GM12878 (cell line): Measurements from ENCODE around the gene PDXP. TPM values are rescaled to one million over a fixed set of nuclear protein-coding genes. Genes with fewer than 3 reads are reported as not detected.

Source experiments
- ATAC-seq: fragments of 200-7000 bp; cut with Tn5 transposase; 3 replicates; pipeline ENCODE4 v1.9.1; 2020; ENCODE audit warnings: mild to moderate bottlenecking, moderate library complexity
- BruUV-seq: library from RNA; stranded (reverse); fragments of 400-500 nt; replicated peaks from 2 replicates; lab custom pipeline; 2021; lab: Mats Ljungman, UMichigan
- CTCF ChIA-PET: fragments of 300-600 bp; sonication (Branson Sonifier 250); formaldehyde crosslinking; extraction: SDS; loops from one replicate; lab custom pipeline; 2021; ENCODE audit warnings: inconsistent platforms; lab: Yijun Ruan, JAX
- POLR2A ChIA-PET: fragments of 350-600 bp; formaldehyde crosslinking; extraction: SDS; loops from one replicate; lab custom pipeline; 2021; ENCODE audit warnings: inconsistent platforms; lab: Charles Lee
- RAD21 ChIA-PET: fragments of 300-600 bp; sonication (Branson Sonifier 250); formaldehyde crosslinking; loops from one replicate; lab custom pipeline; 2023; ENCODE audit warnings: antibody characterized with exemption; ENCODE audit not compliant: unreplicated experiment; lab: Charles Lee
- SMC1A ChIA-PET: fragments of 300-600 bp; sonication (Branson Sonifier 250); formaldehyde crosslinking; loops from one replicate; lab custom pipeline; 2023; ENCODE audit not compliant: unreplicated experiment, uncharacterized antibody; lab: Charles Lee
- DNase-seq: peaks from one replicate; pipeline ENCODE4 v3.0.0-alpha.2; 2011; ENCODE audit warnings: low read depth, low spot score
- FAIRE-seq: peaks from 3 replicates; lab custom pipeline; 2011; peaks lifted over from hg19 to GRCh38; lab: Jason Lieb, UNC
- H2AFZ ChIP-seq: 2 replicates; pipeline ENCODE4 v1.6.0; 2011; ENCODE audit warnings: low read depth, low read length, control low read depth; ENCODE audit not compliant: control insufficient read depth
- H3K27ac ChIP-seq: 2 replicates; pipeline ENCODE4 v1.5.1; 2011; ENCODE audit warnings: control low read depth; ENCODE audit not compliant: control insufficient read depth, insufficient read depth
- H3K27me3 ChIP-seq, 2 experiments: replicated peaks in 1 of 2; 2 replicates each; pipeline versions ENCODE4 v1.6.0 to v1.6.1; 2011; ENCODE audit warnings: low read length in 1 of 2; ENCODE audit not compliant: control insufficient read depth in 2 of 2, insufficient read depth in 2 of 2
- H3K36me3 ChIP-seq, 2 experiments: 2 replicates each; pipeline ENCODE4 v1.5.1; 2011; ENCODE audit warnings: low read length in 1 of 2; ENCODE audit not compliant: control insufficient read depth in 2 of 2, insufficient read depth in 2 of 2
- H3K4me1 ChIP-seq: 2 replicates; pipeline ENCODE4 v1.6.1; 2011; ENCODE audit warnings: mild to moderate bottlenecking, low read length, moderate library complexity, mixed read lengths; ENCODE audit not compliant: control insufficient read depth, insufficient read depth
- H3K4me2 ChIP-seq: 2 replicates; pipeline ENCODE4 v1.6.0; 2011; ENCODE audit warnings: control low read depth; ENCODE audit not compliant: control insufficient read depth, insufficient read depth
- H3K4me3 ChIP-seq: fragments of 200-600 bp; sonication (generic); 2 replicates; pipeline ENCODE4 v1.5.1; 2016
- H3K79me2 ChIP-seq: 2 replicates; pipeline ENCODE4 v1.6.0; 2011; ENCODE audit warnings: low read length; ENCODE audit not compliant: control insufficient read depth, insufficient read depth
- H3K9ac ChIP-seq: 2 replicates; pipeline ENCODE4 v1.8.0; 2011; ENCODE audit warnings: low read length, control low read depth, mixed read lengths; ENCODE audit not compliant: control insufficient read depth, insufficient read depth
- H3K9me3 ChIP-seq: replicated peaks from 3 replicates; pipeline ENCODE4 v1.5.1; 2011; ENCODE audit warnings: mild to moderate bottlenecking, low read length; ENCODE audit not compliant: control insufficient read depth, insufficient read depth
- H4K20me1 ChIP-seq: 2 replicates; pipeline ENCODE4 v1.6.0; 2011; ENCODE audit not compliant: control insufficient read depth, insufficient read depth
- ASH2L ChIP-seq: fragments of 300-600, 200-600 bp; sonication (generic); IDR thresholded peaks from 2 replicates; pipeline ENCODE4 v1.6.1; 2017; ENCODE audit warnings: low read depth, mild to moderate bottlenecking, borderline replicate concordance
- CHD1 ChIP-seq: IDR thresholded peaks from 2 replicates; pipeline ENCODE4 v1.6.1; 2012; ENCODE audit warnings: low read depth, low read length, improper control_type of control experiment
- IRF4 ChIP-seq: IDR thresholded peaks from 2 replicates; pipeline ENCODE4 v1.6.1; 2011; ENCODE audit warnings: low read depth, low read length
- SMAD5 ChIP-seq: IDR thresholded peaks from 2 replicates; pipeline ENCODE4 v1.6.1; 2016; ENCODE audit warnings: antibody characterized with exemption, low read depth
- WGBS: methylation state at CpG from one replicate; pipeline ENCODE4 v1.1.6; 2016; ENCODE audit warnings: low lambda C conversion rate; ENCODE audit not compliant: insufficient replicate concordance, insufficient coverage; ENCODE audit errors: missing lambda C conversion rate; 5-methylcytosine and 5-hydroxymethylcytosine counted together
- in situ Hi-C: fragments of 300-500 bp; cut with MboI; formaldehyde crosslinking; loops from 9 replicates; pipeline ENCODE4 v1.14.3; 2018; ENCODE audit warnings: mixed read lengths
- intact Hi-C: fragments of 100-400 bp; cut with micrococcal nuclease; formaldehyde crosslinking; loops from one replicate; pipeline ENCODE4 v1.14.2; 2022; ENCODE audit not compliant: unreplicated experiment
- polyA plus RNA-seq, 11 experiments: library from polyadenylated mRNA; depleted of rRNA in 4 of 11; unstranded in 6 of 11; stranded (reverse) in 5 of 11; fragments of >200 nt; fragmentation: Nextera tagmentation in 4 of 11; fragmentation: Illumina TruSeq in 1 of 11; extraction: Ambion mirVana in 4 of 11; extraction: Trizol in 1 of 11; gene quantifications; 1 replicate in 1 of 11; 2 replicates in 10 of 11; pipeline versions ENCODE4 v1.2.1 to v1.2.3, GENCODE V29; 2011 to 2016; ENCODE audit warnings: inconsistent platforms in 2 of 11, missing spikeins in 2 of 11, low read depth in 1 of 11
- total RNA-seq, 4 experiments: library from RNA; depleted of rRNA in 3 of 4; stranded (reverse); fragments of >200 nt in 3 of 4; fragmentation: Illumina TruSeq in 1 of 4; extraction: Trizol in 1 of 4; gene quantifications; 2 replicates each; pipeline versions ENCODE4 v1.2.1 to v1.2.3, GENCODE V29; 2013 to 2021
- TF ChIP-seq, protein P1 (sequence below): IDR thresholded peaks from 2 replicates; pipeline ENCODE4 v1.6.1; 2012; ENCODE audit warnings: improper control_type of control experiment, low read depth, low read length; ENCODE audit not compliant: insufficient replicate concordance
- TF ChIP-seq, protein P2 (sequence below), 3 experiments: IDR thresholded peaks in 2 of 3; conservative IDR thresholded peaks in 1 of 3; 2 replicates each; pipeline ENCODE4 v1.5.1; 2011; ENCODE audit warnings: low read depth in 3 of 3, low read length in 3 of 3, mild to moderate bottlenecking in 3 of 3, control low read depth in 2 of 3, moderate library complexity in 2 of 3, inconsistent platforms in 1 of 3, mixed read lengths in 1 of 3; ENCODE audit not compliant: control insufficient read depth in 2 of 3, insufficient read depth in 1 of 3; ENCODE audit errors: extremely low read depth in 1 of 3

PDXP gene
- total and polyA plus RNA-seq, 10 of the 15 experiments (the other 5 are each of a cell fraction or from before 2014, with no cell fraction given): 4.4 to 56.7 (median 34.6) TPM

DNA sequence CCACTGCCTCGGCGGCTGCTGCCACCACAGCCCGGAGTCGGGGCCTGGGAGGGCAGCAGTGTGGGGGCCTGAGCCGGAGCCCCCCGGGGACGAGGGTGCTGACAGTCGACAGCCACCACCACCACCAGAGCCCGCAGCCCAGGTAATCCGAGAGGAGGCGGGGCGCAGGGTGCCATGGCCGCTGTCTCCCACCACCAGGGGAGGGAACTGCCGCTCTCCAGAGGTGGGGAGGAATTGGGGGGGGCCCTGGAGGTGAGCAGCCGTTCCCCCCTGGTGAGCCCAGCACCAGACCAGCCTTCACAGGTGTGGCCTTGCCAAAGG, 50.9 kb downstream of the PDXP start:
- SMC1A ChIA-PET: no interaction called here
- no peak for ATAC-seq

More for the DNA sequence above, 50.9 kb downstream of the PDXP start:
- no peaks in the 10 kb centered on the region for H3K27me3 ChIP-seq
- WGBS: 93% methylated on average over 15 of the region's 15 CpGs
- POLR2A ChIA-PET: no interaction called here
- FAIRE-seq (no peak), DNase-seq (no peak)
- CTCF ChIA-PET: no interaction called here
- TF ChIP-seq IRF4: no peak
- TF ChIP-seq, protein P1, sequence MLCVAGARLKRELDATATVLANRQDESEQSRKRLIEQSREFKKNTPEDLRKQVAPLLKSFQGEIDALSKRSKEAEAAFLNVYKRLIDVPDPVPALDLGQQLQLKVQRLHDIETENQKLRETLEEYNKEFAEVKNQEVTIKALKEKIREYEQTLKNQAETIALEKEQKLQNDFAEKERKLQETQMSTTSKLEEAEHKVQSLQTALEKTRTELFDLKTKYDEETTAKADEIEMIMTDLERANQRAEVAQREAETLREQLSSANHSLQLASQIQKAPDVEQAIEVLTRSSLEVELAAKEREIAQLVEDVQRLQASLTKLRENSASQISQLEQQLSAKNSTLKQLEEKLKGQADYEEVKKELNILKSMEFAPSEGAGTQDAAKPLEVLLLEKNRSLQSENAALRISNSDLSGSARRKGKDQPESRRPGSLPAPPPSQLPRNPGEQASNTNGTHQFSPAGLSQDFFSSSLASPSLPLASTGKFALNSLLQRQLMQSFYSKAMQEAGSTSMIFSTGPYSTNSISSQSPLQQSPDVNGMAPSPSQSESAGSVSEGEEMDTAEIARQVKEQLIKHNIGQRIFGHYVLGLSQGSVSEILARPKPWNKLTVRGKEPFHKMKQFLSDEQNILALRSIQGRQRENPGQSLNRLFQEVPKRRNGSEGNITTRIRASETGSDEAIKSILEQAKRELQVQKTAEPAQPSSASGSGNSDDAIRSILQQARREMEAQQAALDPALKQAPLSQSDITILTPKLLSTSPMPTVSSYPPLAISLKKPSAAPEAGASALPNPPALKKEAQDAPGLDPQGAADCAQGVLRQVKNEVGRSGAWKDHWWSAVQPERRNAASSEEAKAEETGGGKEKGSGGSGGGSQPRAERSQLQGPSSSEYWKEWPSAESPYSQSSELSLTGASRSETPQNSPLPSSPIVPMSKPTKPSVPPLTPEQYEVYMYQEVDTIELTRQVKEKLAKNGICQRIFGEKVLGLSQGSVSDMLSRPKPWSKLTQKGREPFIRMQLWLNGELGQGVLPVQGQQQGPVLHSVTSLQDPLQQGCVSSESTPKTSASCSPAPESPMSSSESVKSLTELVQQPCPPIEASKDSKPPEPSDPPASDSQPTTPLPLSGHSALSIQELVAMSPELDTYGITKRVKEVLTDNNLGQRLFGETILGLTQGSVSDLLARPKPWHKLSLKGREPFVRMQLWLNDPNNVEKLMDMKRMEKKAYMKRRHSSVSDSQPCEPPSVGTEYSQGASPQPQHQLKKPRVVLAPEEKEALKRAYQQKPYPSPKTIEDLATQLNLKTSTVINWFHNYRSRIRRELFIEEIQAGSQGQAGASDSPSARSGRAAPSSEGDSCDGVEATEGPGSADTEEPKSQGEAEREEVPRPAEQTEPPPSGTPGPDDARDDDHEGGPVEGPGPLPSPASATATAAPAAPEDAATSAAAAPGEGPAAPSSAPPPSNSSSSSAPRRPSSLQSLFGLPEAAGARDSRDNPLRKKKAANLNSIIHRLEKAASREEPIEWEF: no peak
- TF ChIP-seq SMAD5: no peak
- TF ChIP-seq ASH2L: no peak
- no peak for TF ChIP-seq CHD1
- TF ChIP-seq, protein P2, sequence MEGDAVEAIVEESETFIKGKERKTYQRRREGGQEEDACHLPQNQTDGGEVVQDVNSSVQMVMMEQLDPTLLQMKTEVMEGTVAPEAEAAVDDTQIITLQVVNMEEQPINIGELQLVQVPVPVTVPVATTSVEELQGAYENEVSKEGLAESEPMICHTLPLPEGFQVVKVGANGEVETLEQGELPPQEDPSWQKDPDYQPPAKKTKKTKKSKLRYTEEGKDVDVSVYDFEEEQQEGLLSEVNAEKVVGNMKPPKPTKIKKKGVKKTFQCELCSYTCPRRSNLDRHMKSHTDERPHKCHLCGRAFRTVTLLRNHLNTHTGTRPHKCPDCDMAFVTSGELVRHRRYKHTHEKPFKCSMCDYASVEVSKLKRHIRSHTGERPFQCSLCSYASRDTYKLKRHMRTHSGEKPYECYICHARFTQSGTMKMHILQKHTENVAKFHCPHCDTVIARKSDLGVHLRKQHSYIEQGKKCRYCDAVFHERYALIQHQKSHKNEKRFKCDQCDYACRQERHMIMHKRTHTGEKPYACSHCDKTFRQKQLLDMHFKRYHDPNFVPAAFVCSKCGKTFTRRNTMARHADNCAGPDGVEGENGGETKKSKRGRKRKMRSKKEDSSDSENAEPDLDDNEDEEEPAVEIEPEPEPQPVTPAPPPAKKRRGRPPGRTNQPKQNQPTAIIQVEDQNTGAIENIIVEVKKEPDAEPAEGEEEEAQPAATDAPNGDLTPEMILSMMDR (IDR thresholded peaks at IDR 0.05 in 2 of 3, conservative IDR thresholded peaks at IDR 0.05 in 1 of 3; ENCODE audit: control insufficient read depth in 2 of 3, extremely low read depth in 1 of 3, insufficient read depth in 1 of 3, low read depth in 3 of 3, low read length in 3 of 3): no peak
- BruUV-seq: no TSS peak
- intact Hi-C loops (no loop called here), in situ Hi-C loops (no loop called here)
- no peak overlapping the region for H3K4me2 ChIP-seq
- no peak overlapping the region for H3K9ac ChIP-seq
- H3K36me3 ChIP-seq: no peaks in the 10 kb centered on the region
- RAD21 ChIA-PET: no interaction called here
- no peaks in the 10 kb centered on the region for H3K4me1 ChIP-seq
- H4K20me1 ChIP-seq: no peaks in the 10 kb centered on the region
- H3K27ac ChIP-seq: no peak overlapping the region
- H3K4me3 ChIP-seq: no peak overlapping the region
- no peak overlapping the region for H2AFZ ChIP-seq
- no peaks in the 10 kb centered on the region for H3K9me3 ChIP-seq
- no peaks in the 10 kb centered on the region for H3K79me2 ChIP-seq
